Measurements from ENCODE around the gene ANKRD49.
"Not testable (repeated sequence)": the region's sequence is repeated elsewhere in the genome, so short reads cannot be mapped to it uniquely, and the experiment has no call there.

Gene ANKRD49, protein sequence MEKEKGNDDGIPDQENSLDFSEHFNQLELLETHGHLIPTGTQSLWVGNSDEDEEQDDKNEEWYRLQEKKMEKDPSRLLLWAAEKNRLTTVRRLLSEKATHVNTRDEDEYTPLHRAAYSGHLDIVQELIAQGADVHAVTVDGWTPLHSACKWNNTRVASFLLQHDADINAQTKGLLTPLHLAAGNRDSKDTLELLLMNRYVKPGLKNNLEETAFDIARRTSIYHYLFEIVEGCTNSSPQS

DNA sequence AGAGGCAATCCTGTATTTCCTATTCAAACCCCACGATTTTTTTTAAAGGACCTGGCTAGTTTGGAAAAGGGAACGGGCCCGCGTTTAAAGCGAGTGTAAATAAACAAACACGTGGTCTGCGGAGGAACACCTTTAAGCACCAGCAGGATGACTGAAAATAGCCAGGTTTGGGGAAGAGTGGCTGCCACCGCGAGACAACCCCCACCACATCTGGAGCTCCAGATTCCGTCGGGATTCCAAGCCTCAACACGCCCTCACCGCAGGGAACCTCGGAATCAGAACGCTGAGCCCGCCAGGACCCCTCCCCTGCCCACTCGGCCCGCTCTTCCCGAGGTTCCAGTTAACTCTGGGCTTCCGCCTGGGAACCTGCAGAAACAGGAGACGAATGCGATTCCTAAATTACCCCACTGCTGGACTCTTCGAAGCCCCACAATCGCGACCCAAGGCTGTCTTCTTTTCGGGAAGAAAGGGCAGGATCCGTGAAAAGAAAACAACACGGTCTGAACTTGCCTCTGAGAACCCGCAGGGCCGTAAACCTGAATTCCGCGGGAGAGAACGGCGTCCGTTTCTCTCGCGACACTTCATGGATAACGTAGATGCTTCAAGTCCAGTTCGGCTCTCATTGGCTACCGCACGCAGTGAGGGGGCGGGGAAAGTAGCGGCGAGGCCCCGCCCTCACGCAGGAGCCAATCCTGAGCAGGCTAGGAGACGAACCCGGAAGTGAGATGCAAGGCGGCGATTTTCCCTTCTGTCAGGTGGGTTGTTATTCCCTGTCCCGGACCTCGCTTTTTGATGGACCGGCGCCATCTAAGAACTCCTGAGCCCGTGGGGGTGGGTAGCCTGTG lies at the start of gene ANKRD49, which contains the start of gene MRE11:
TSS of gene ANKRD49 (plus strand) at position 704 of the 845 bp plus-strand sequence. CDS start 2,710 bp downstream, outside the sequence.
TSS of gene MRE11 (minus strand) at position 564 of the 845 bp plus-strand sequence. CDS start 1,043 bp downstream, outside the sequence.
- peak; percentile 94 to 96 for DNase-seq

DNA sequence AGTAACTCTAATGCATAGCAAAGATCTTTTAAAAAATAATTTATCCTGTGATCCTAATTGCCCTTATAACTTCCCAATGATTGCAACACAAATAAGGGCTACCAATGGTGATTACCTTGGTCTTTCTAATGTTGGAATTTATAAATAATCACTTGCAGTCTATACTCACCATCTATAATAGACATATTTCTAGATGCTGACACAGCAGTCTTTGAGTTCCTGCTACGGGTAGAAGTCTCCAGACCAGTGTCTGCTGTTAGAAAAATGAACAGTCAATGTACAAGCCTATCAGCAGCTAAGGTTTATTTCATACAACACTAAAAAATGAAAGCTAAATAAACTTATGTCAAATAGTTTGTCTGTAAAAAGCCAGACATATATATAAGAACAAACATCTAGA lies 48.1 kb upstream of the ANKRD49 start:
- DNase-seq = no peak

DNA sequence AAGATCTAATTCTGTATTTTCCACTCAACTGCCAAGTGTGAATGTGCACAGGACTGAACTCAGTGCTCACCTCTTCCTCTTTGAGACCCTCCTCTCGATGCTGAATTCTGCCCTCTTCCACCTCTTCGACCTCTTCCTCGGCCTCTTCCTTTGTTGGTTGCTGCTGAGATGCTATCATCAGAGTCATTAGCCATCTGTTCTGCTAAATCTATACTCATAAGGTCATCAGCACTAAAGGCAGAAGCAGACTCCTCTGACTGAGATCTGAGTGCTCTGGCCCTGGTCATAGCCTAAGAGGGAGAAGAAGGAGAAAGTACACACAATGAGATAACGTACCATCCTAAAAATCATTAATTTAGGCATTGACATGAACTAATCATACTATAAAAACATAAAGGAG lies 46.6 kb upstream of the ANKRD49 start:
- DNase-seq = no peak

DNA sequence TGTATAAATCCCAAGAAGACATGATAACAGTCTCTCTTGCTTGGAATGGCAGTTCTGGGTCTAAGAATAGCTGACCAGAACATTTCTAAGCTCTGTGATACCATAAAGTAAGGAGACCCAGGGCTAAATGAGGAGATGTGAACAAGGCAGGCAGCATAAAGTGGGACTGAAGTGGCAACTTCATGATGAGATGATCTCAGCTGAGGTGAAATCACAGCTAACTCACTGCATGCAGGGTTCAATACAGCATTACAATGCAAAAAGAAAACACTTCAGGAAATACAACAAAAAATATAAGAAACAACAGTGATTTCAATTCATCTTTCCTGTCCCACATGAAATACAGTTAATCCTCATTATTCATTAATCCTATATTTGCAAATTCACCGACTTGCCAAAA lies 44.8 kb upstream of the ANKRD49 start:
- no peak for DNase-seq

DNA sequence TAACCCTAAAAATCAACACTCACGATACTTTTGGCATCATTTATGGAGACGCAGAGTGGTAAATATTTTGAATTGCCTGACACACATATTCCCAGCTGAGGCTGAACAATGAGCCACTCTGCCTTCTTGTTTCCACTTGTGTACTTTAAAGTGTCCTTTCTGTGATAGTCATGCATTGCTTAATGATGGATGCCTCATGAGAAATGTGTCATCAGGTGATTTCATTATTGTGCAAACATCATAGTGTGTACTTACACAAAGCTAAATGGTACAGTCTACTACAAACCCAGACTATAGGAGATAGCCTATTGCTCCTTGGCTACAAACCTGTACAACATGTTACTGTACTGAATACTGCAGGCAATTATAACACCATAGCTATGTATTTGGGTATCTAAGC lies 44.3 kb upstream of the ANKRD49 start:
- no peak for DNase-seq

DNA sequence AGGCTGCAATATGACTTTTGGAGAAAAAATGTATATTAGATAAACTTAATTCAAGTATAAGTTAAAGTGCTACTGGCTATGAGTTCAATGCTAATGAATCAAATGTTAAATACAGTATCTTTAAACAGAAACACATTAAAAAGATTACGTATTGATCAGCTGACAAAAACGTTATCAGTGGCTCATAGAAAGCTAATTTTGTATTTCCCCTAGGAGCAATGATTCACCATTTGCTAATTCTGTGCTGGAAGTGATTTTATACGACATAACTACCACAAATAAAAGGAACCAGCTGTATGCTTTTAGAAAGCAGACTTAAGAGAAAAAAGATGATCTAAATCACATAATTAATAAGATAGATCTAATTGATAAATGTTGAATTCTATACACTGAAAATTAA lies 43.7 kb upstream of the ANKRD49 start:
- no peak for DNase-seq

DNA sequence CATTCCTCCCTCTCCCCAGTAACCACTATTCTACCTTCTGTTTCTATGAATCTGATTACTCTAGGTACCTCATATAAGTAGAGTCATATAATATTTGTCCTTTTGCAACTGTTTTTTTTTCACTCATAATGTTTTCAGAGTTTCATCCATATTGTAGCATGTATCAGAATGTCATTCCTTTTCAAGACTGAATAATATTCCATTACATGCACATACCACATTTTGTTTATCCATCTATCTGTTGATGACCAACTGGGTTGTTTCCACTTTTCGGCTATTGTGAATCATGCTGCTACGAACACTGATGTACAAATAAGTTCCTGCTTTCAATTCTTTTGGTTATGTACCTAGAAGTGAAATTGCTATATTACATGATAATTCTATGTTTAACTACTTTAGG lies 40.8 kb upstream of the ANKRD49 start:
- no peak for DNase-seq

DNA sequence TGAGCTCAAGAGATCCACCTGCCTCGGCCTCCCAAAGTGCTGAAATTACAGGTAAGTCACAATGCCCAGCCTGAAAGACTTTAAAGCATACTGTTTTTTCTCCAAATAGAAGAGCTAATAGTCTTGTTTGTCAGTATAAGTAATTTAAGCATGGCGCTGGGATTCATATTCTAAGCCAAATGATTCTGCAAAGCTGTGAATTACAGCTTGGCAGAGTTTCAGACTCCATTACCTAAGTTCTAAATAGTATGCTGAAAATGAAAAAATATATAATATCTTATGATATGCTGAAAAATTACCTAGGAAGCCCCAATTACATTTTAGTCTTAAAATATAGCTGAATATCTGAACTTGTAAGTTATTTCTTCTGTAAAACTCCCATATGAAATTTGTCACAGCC lies 39.5 kb upstream of the ANKRD49 start:
- DNase-seq = no peak

DNA sequence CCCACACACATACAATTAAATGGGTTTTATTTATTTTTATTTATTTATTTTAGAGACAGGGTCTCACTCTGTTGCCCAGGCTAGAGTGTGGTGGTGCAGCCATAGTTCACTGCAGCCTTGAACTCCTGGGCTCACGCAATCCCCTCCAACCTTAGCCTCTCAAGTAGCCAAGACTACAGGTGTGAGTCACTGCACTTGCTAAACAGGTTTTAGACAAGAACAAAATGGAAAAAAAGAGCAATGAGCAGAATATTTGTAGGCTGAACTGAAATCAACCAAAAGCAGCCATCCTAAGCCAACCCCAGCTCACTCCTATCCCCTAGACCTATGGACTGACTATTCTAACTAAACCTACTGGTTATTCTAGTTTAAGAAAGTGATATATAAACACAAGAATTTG lies 37.9 kb upstream of the ANKRD49 start:
- no peak for DNase-seq

DNA sequence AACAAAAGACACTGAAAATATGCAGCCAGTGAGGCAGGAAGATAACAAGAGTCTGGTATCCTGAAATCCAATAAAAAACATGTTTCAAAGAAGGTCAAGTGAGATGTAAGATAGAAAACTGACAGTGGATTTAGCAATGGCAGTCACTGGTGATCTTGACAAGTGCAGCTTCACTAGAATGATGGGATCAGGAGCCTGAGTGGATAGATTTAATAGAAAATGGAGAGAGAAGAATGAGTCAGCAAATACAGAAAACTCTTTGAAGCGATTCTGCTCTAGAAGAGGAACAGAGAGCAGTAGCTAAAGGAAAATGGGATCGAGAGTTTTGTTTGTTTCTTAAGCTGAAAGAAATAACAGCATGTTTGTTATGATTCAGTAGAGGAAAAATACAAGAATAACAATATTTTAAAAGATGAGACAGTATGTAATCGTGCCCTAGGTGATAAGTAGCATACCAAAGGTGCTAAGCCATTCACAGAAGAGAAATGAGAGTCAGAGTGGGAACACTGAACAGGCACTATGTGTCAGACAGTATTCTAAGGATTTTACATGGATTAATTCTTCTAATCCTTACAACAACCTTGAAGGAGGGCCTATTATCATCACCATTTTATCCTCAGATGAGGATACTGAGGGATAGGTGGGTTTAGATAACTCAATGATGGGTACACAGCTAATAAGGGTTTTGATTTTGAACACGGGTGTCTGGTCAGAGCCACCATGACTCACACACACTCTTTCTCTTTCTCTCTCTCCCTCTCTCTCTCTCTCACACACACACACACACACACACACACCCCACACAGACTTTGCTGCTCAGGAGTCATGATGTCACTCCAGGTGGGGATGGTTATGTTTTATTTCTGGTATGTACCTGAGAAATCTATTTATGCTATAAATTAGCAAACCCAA lies 36.4 kb upstream of the ANKRD49 start:
- DNase-seq = no peak

DNA sequence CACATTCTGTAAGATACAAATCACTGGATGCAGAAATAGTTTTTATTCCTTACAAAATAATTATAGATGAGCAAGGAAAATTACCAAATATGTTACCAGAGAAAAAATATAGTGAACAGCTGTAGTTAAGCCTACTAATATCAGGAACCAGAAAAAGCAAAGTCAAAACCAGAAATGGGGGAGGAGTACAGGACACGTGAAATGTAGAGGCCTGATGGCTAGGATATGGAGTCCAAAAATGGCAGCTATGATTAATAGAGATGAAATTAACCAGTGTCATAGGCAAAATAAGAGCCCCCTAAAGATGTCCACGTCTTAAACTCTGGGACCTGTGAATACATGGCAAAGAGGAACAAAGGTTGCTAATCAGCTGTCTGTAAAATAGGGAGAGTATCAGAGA lies 34.2 kb upstream of the ANKRD49 start:
- DNase-seq = no peak

DNA sequence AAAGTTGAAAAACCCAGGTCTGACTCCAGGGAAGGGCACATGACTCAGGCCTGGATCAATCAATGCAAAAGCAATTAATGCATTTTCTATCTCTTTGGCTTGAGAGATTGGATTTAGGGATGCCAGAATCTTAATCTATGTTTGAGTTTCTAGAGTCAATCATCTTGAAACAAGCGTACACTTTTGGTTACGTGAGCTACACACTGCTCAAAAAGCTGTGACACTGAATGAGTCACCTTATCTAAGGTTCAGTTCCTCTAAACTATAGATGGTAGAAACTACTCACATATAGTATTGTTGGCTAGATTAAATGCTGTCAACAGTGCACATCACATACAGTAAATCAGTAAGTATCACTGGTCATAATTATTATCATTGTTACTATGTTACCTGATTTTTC lies 24.4 kb upstream of the ANKRD49 start:
- DNase-seq = no peak

DNA sequence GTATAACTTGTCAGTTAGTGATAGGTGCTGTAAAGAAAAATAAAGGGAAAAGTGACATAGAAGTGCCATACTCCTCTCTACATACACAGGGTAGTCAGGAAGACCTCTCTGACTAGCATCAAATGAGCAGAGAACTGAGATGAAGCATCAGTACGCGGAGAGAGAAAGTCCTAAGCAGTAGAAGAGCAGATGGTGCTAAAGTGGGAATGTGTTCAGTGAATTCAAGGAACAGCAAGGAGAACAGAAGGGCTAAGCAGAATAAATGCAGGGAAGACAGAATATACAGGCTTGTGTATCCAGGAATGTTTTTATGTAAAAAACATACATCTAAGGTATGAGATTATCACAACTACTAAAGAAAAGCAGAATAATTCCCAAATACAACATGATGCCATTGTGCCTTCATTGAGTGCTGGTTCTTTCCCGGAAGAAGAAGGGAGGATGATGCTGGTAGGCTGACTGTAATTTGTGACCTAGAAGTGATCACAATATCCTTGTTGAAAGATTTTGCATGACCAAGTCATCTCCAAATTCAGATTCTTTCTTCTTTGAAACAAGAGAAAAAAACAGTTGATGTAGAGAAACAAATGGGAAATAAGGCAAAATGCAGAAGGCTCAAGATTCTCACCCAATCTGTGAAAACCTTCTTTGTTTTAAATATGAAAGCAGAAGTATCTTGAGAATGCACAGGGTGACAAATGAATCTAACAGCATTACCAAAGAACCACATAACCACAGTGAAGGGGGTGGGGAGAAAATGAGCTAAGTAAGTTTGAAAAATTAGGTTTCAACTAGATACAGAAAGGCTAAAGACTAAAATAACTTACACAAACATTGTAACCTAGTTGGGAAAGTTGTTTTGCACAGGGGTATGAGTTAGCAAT lies 20.6 kb upstream of the ANKRD49 start:
- DNase-seq = no peak

DNA sequence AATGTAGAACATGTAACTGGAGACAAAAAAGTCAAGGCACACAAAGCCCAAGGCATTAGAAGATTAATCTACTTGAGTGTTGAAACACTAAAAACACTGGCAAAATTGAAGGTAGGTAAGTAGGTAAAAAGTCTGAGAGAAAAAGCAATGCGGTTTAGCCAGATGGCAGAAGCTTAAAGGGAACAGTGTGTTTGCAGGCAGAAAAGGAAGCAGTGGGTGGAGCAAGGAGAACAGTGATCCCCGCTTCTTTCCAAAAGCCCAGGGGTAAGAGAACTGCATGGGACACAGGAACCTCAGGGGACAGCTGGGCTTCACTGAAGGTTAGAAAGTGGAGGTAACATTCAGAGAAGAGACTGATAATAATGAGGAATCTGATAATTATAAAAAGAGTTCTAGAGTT lies 16.2 kb upstream of the ANKRD49 start:
- DNase-seq = no peak

DNA sequence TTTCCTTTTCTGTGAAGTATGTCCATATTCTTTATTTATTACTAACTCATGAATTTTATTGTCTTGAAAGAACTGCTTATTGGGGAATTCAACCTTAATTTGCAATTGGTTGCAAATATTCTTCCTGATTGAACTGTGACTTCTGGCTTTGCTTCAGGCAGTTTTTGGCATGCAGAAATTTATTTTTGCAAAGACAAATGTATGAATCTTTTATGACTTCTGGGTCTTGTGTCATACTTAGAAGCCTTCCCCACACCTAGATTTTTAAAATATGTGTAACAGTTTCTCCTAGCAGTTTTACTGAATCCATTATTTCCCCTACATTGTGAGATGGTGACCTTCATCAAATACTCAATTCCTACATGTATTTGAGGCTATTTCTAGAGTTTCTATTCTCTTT lies 12.4 kb upstream of the ANKRD49 start:
- no peak for DNase-seq

DNA sequence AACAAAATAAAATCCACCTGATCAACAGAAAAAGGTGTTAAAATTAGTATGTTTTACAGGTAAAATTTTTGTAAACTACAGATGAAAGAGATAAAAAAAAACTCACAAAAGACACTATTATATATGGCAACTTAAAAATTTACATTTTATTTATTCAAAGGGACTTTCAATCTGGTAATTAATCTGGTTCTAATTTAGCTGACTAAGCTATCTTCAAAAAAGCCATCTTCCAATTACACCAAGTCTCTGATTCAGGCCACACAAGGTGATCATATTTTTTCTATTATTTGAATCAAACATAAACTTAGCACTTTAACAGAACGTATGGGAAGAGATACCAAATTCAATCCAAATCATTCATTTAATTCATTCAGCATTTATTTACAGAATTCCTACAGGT lies 7.7 kb upstream of the ANKRD49 start:
- no peak for DNase-seq

DNA sequence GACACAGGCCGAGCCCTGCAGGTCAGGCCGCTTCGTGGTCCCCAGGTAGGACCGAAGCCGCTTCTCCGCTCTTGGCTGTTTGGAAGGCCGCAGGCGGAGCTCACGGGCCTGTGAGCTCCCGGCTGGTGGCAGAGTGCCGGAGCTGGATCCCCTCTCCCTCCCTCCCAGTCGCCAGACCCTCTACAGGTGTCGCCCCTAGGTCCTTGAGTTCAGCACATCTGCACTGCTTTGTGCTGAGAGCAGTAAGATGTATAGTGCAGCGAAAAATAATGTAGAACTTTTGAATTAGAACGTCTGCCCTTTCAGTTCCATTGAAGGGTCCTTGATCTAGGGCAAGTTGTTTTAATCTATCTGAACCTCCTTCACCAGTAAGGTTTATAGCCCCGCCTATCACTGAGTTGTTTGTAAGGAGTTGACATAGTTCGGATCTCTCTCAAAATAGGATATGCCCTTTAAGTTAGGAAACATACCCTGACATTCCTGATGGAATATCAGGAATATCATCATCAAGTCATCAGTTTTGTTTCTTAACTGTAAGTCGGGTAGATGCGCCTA lies 419 bp downstream of the ANKRD49 start:
- DNase-seq = no peak

DNA sequence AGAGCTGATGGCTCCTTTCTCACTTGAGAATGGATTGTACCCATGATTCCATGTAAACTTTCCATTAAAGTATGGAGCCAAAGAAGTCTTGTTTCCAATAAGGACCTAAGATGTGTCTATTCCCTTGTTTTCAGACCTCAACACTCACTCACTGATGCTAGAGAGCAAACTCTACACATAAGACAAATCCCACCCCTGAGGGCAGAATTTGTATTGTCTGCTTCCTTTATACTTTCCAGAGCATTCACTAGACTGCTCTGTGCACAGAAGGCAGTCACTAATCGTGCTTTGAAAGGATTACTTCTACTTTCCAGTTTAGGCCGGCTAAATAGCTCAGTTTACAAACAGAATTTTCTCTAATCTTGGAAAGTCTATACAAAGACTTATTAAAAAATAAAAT lies 6.4 kb downstream of the ANKRD49 start:
- no peak for DNase-seq

DNA sequence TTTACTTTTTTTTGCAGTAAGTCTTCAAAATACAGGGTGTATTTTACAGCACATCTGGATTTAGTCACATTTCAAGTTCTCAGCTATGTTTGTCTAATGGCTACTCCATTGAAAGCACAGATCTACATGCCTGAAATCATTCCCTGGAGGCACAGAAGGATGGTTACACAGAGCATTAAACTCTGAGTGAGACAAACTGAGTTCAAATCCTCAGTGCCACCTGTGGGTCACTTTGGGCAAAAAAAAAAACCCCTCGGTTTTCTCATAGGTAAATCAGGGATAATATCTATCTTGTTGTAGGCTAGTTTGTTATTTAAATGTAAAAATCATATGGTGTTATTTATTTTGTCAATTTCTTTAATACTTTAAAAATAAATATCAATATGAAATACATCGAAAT lies 7.7 kb downstream of the ANKRD49 start:
- DNase-seq = no peak

DNA sequence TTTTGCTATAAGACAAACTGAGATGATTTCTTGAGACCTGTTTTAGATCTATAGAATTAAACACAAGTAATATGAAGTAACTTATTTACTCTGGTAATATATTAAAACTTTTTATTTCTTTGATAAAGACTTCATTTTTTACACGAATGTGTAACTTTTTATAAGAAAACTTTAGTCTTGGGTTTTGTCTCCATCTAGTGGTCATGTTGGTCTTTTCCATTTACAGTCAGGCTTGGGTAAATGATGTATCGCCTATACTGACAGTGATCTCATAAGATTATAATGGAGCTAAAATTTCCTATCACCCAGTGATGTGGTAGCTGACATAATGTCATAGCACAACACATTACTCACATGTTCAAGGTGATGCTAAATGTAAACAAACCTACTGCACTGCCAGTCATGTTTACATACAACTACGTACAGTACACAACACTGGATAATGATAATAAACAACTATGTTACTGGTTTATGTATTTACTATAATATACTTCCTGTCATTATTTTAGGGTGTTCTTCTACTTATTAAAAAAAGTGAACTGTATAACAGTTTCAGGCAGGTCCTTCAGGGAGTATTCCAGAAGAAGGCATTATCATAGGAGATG lies 11.0 kb downstream of the ANKRD49 start:
- no peak for DNase-seq

DNA sequence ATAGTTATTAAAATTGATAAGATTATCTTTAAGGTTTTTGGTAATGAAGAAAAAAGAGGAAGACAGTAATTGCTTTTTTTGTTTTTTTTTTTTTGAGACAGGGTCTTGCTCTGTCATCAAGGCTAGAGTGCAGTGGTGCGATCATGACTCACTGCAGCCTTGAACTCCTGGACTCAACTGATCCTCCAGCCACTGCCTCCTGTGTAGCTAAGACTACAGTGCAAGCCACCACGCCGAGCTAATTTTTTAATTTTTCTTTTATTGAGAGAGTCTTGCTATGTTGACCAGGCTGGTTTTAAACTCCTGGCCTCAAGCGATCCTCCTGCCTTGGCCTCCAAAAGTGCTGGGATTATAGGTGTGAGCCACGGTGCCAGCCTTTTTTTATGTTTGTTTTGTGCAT lies 12.7 kb downstream of the ANKRD49 start:
- not testable (repeated sequence) for DNase-seq

DNA sequence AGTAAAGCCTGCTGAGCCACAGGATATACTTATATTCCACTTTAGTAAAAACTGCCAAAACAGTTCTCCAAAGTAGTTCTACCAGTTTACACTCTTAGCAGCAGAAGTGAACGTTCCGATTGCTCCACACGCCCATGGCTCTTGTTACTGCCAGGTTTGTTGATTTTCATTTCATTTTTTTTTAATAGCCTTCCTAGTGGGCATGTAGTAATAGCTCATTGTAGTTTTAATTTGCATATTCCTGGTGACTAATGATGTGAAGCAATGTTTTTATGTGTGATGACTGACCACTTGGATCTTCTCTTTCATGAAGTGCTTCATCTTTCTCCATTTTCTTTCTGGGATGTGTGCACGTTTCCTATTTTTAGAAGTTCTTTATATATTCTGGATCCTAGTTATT lies 13.7 kb downstream of the ANKRD49 start:
- no peak for DNase-seq
